Panc1 (cell line): ENCODE results near the gene LCN6.

Experiments
- TF ChIP-seq, protein P1 (sequence below): fragments of 450-650 bp; IDR thresholded peaks from 2 replicates; pipeline ENCODE4 v1.5.1; 2017; ENCODE audit warnings: mild to moderate bottlenecking
- TF ChIP-seq, protein P2 (sequence below), 2 experiments: IDR thresholded peaks; 2 replicates each; pipeline ENCODE4 v1.6.1; 2011 to 2012; ENCODE audit warnings: low read depth in 2 of 2, control low read depth in 1 of 2, low read length in 1 of 2, mild to moderate bottlenecking in 1 of 2, moderate library complexity in 1 of 2; ENCODE audit not compliant: insufficient read depth in 1 of 2

DNA sequence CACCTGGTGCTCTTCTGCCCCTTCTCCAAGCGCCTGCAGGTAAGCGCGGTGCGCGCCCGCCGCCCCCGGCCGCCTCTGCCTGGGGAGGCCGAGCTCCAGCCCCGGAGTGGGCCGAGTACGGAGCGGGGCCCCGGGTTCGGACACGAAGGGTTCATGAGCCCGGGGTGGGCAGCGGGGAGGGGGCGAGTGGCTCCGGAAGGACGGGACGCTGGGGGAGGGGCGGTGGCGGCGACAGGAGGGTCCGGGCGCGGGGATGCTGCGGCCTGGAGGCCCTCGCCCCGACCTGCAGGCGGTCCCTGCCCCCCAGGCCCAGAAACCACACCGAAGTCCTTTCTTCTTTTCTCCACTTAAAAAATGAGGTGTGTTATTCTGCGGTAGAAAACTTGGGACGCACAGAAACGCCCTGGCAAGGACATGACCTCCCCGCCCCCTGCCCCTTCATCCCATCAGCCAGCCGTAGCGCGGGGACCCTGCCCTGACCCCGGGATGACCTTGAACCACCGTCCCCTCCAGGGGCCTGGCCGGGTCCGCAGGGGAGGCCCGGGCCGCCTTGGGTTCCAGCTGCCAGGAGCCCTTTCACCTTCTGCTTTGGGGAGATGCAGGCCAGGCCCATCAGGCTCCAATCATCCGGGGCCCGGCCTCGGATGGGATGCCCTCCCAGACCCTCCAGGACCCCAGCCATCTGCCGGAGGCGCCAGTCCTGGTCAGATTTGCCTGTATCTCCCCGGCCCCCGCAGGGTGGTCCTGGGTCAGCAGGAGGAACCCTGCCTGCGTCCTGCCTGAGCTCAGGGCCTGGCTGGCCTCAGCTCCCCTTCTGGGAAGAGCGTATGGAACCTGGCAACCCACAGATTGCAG, 35.4 kb downstream of the LCN6 start:
- TF ChIP-seq, protein P1, sequence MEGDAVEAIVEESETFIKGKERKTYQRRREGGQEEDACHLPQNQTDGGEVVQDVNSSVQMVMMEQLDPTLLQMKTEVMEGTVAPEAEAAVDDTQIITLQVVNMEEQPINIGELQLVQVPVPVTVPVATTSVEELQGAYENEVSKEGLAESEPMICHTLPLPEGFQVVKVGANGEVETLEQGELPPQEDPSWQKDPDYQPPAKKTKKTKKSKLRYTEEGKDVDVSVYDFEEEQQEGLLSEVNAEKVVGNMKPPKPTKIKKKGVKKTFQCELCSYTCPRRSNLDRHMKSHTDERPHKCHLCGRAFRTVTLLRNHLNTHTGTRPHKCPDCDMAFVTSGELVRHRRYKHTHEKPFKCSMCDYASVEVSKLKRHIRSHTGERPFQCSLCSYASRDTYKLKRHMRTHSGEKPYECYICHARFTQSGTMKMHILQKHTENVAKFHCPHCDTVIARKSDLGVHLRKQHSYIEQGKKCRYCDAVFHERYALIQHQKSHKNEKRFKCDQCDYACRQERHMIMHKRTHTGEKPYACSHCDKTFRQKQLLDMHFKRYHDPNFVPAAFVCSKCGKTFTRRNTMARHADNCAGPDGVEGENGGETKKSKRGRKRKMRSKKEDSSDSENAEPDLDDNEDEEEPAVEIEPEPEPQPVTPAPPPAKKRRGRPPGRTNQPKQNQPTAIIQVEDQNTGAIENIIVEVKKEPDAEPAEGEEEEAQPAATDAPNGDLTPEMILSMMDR, result no peak
- TF ChIP-seq, protein P2, sequence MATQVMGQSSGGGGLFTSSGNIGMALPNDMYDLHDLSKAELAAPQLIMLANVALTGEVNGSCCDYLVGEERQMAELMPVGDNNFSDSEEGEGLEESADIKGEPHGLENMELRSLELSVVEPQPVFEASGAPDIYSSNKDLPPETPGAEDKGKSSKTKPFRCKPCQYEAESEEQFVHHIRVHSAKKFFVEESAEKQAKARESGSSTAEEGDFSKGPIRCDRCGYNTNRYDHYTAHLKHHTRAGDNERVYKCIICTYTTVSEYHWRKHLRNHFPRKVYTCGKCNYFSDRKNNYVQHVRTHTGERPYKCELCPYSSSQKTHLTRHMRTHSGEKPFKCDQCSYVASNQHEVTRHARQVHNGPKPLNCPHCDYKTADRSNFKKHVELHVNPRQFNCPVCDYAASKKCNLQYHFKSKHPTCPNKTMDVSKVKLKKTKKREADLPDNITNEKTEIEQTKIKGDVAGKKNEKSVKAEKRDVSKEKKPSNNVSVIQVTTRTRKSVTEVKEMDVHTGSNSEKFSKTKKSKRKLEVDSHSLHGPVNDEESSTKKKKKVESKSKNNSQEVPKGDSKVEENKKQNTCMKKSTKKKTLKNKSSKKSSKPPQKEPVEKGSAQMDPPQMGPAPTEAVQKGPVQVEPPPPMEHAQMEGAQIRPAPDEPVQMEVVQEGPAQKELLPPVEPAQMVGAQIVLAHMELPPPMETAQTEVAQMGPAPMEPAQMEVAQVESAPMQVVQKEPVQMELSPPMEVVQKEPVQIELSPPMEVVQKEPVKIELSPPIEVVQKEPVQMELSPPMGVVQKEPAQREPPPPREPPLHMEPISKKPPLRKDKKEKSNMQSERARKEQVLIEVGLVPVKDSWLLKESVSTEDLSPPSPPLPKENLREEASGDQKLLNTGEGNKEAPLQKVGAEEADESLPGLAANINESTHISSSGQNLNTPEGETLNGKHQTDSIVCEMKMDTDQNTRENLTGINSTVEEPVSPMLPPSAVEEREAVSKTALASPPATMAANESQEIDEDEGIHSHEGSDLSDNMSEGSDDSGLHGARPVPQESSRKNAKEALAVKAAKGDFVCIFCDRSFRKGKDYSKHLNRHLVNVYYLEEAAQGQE (IDR thresholded peaks at IDR 0.05; ENCODE audit: insufficient read depth in 1 of 2, low read depth in 2 of 2, low read length in 1 of 2), result no peak
